HEK293 (cell line): Measurements from ENCODE around the gene IL4I1.

ENCODE experiments used
- CTCF ChIA-PET: fragments of 350-600 bp; formaldehyde crosslinking; extraction: SDS; loops from one replicate; lab custom pipeline; 2021; ENCODE audit warnings: antibody characterized with exemption; lab: Yijun Ruan, JAX
- POLR2A ChIA-PET: fragments of 300-600 bp; formaldehyde crosslinking; extraction: SDS; loops from one replicate; lab custom pipeline; 2020; ENCODE audit warnings: antibody characterized with exemption, inconsistent platforms; lab: Yijun Ruan, JAX
- H3K27ac ChIP-seq: fragments of 200-500 bp; sonication (Bioruptor generic); 2 replicates; pipeline ENCODE4 v1.5.1; 2014; ENCODE audit warnings: low read depth, low read length, control low read depth, inconsistent platforms; ENCODE audit errors: extremely low read depth
- H3K36me3 ChIP-seq, 2 experiments: fragments of 200-500 bp in 1 of 2; sonication (Bioruptor generic) in 1 of 2; 1 replicate in 1 of 2; 2 replicates in 1 of 2; pipeline ENCODE4 v1.5.1; 2014 to 2017; ENCODE audit warnings: inconsistent platforms in 2 of 2, low read length in 2 of 2; ENCODE audit not compliant: control insufficient read depth in 2 of 2, insufficient read depth in 1 of 2
- H3K4me1 ChIP-seq: fragments of 200-500 bp; sonication (Bioruptor generic); 2 replicates; pipeline ENCODE4 v1.5.1; 2014; ENCODE audit warnings: mild to moderate bottlenecking, low read length, inconsistent platforms; ENCODE audit not compliant: control insufficient read depth, insufficient read depth
- H3K4me3 ChIP-seq: 2 replicates; pipeline ENCODE4 v1.5.1; 2011; ENCODE audit warnings: low read depth, mild to moderate bottlenecking, control low read depth, low read length, moderate library complexity
- H3K9me3 ChIP-seq: fragments of 200-500 bp; sonication (Bioruptor generic); 2 replicates; pipeline ENCODE4 v1.5.1; 2014; ENCODE audit warnings: low read depth, low read length, inconsistent platforms; ENCODE audit not compliant: control insufficient read depth, insufficient read depth
- KLF17 ChIP-seq: fragments of 450-650 bp; formaldehyde crosslinking; IDR thresholded peaks from 2 replicates; pipeline ENCODE4 v1.5.1; 2016; ENCODE audit warnings: missing biosample characterization, missing genetic modification characterization
- PRDM10 ChIP-seq: fragments of 450-650 bp; formaldehyde crosslinking; IDR thresholded peaks from 2 replicates; pipeline ENCODE4 v1.5.1; 2016; ENCODE audit warnings: missing biosample characterization, missing genetic modification characterization
- SP2 ChIP-seq: fragments of 450-650 bp; formaldehyde crosslinking; IDR thresholded peaks from 2 replicates; pipeline ENCODE4 v1.5.1; 2016; ENCODE audit warnings: missing biosample characterization, missing genetic modification characterization
- WT1 ChIP-seq: fragments of 450-650 bp; formaldehyde crosslinking; IDR thresholded peaks from 2 replicates; pipeline ENCODE4 v1.5.1; 2016; ENCODE audit warnings: missing biosample characterization, missing genetic modification characterization
- YY1 ChIP-seq: fragments of 450-650 bp; formaldehyde crosslinking; IDR thresholded peaks from 2 replicates; pipeline ENCODE4 v1.5.1; 2018; ENCODE audit warnings: missing biosample characterization, missing genetic modification characterization
- ZBTB11 ChIP-seq: fragments of 450-650 bp; formaldehyde crosslinking; conservative IDR thresholded peaks from 2 replicates; pipeline ENCODE4 v1.5.1; 2016; ENCODE audit warnings: low read depth, missing biosample characterization, missing genetic modification characterization
- ZBTB6 ChIP-seq: fragments of 450-650 bp; formaldehyde crosslinking; IDR thresholded peaks from 2 replicates; pipeline ENCODE4 v1.5.1; 2017; ENCODE audit warnings: missing biosample characterization, missing genetic modification characterization
- ZBTB8A ChIP-seq: fragments of 450-650 bp; formaldehyde crosslinking; IDR thresholded peaks from 2 replicates; pipeline ENCODE4 v1.5.1; 2016; ENCODE audit warnings: missing biosample characterization, missing genetic modification characterization
- ZFP3 ChIP-seq: fragments of 450-650 bp; formaldehyde crosslinking; IDR thresholded peaks from 2 replicates; pipeline ENCODE4 v1.5.1; 2016; ENCODE audit warnings: low read depth, missing biosample characterization, missing genetic modification characterization
- ZNF10 ChIP-seq: fragments of 450-650 bp; formaldehyde crosslinking; IDR thresholded peaks from 2 replicates; pipeline ENCODE4 v1.5.1; 2017; ENCODE audit warnings: missing biosample characterization, missing genetic modification characterization
- ZNF184 ChIP-seq: fragments of 450-650 bp; IDR thresholded peaks from 2 replicates; pipeline ENCODE4 v1.5.1; 2018; ENCODE audit warnings: missing biosample characterization, mild to moderate bottlenecking, missing genetic modification characterization
- ZNF362 ChIP-seq: fragments of 450-650 bp; formaldehyde crosslinking; IDR thresholded peaks from 2 replicates; pipeline ENCODE4 v1.5.1; 2016; ENCODE audit warnings: missing biosample characterization, missing genetic modification characterization
- ZNF404 ChIP-seq: fragments of 450-650 bp; formaldehyde crosslinking; IDR thresholded peaks from 2 replicates; pipeline ENCODE4 v1.5.1; 2017; ENCODE audit warnings: missing biosample characterization, missing genetic modification characterization
- ZNF501 ChIP-seq: fragments of 450-650 bp; formaldehyde crosslinking; IDR thresholded peaks from 2 replicates; pipeline ENCODE4 v1.5.1; 2016; ENCODE audit warnings: missing biosample characterization, missing genetic modification characterization
- ZNF513 ChIP-seq: fragments of 450-650 bp; IDR thresholded peaks from 2 replicates; pipeline ENCODE4 v1.5.1; 2018; ENCODE audit warnings: missing biosample characterization, missing genetic modification characterization
- ZNF629 ChIP-seq: fragments of 450-650 bp; formaldehyde crosslinking; IDR thresholded peaks from 2 replicates; pipeline ENCODE4 v1.5.1; 2017; ENCODE audit warnings: missing biosample characterization, missing genetic modification characterization

The IL4I1 gene

GRCh38 chr19:49879243-49879963 lies 17.3 kb downstream of the IL4I1 start:
- Histone ChIP-seq H3K9me3 (no peaks in the 10 kb centered on the region), H3K4me3 (no peak overlapping the region), H3K4me1 (peaks cover 9% of the 10 kb centered on the region), H3K27ac (no peak overlapping the region), H3K36me3 (peaks cover 3 to 60% of the 10 kb centered on the region in 2 experiments; a peak in 2 of 3 replicates)
- ChIA-PET CTCF (interaction anchor here (0.5 to 0.8 kb wide), 3 partner anchors 39 to 194 kb away, joined by 3 to 4 read pairs (median 3); no protein-coding TSS in a partner anchor), POLR2A (interaction anchor here (0.5 to 1.0 kb wide), 6 partner anchors 9 to 113 kb away, joined by 3 to 6 read pairs (median 3); partner anchors contain the start of genes AP2A1, ATF5 and NUP62)
- peak; percentile 94 for TF ChIP-seq ZNF513 (tag by site-specific recombination)
- TF ChIP-seq PRDM10 (tag by site-specific recombination) = no peak
- no peak for TF ChIP-seq YY1 (tag by site-specific recombination)
- TF ChIP-seq ZBTB8A = no peak
- TF ChIP-seq ZNF184 (tag by site-specific recombination) = no peak
- no peak for TF ChIP-seq ZNF10 (tag by site-specific recombination)
- no peak for TF ChIP-seq WT1
- peak; percentile 40 for TF ChIP-seq SP2
- no peak for TF ChIP-seq ZBTB6 (tag by site-specific recombination)
- TF ChIP-seq ZBTB11 (tag by site-specific recombination) = peak; percentile 38; the same call in 1 of the 2 replicates
- TF ChIP-seq ZNF362 (tag by site-specific recombination) = peak; percentile 87
- TF ChIP-seq ZFP3 (tag by site-specific recombination) = no peak
- TF ChIP-seq ZNF501 = no peak
- TF ChIP-seq ZNF404 = no peak
- no peak for TF ChIP-seq ZNF629 (tag by site-specific recombination)
- no peak for TF ChIP-seq KLF17 (tag by site-specific recombination)
